Fibroblast of villous mesenchyme (primary cell): Measurements from ENCODE around the gene PPP2R5E. TPM values are rescaled to one million over a fixed set of nuclear protein-coding genes. Genes with fewer than 3 reads are reported as not detected.
A peak's percentile ranks its signal among the peaks of the same experiment; 100 is the strongest.
"Not testable (repeated sequence)": the region's sequence is repeated elsewhere in the genome, so short reads cannot be mapped to it uniquely, and the experiment has no call there.

Source experiments
- DNase-seq: peaks from one replicate; pipeline ENCODE4 v3.0.0-alpha.2; 2010; ENCODE audit warnings: low read depth
- H3K4me3 ChIP-seq: 2 replicates; pipeline ENCODE4 v1.5.1; 2011; ENCODE audit warnings: low read depth, mild to moderate bottlenecking, low read length
- total RNA-seq: library from RNA; depleted of rRNA; stranded (reverse); fragments of >200 nt; gene quantifications from 2 replicates; pipeline ENCODE4 v1.2.3, GENCODE V29; 2012
- TF ChIP-seq, protein P1 (sequence below): IDR thresholded peaks from 2 replicates; pipeline ENCODE4 v1.5.1; 2012; ENCODE audit warnings: low read depth, mild to moderate bottlenecking, low read length; ENCODE audit not compliant: insufficient read depth

The PPP2R5E gene
- total RNA-seq: 21.9 and 32.4 TPM in 2 replicates

DNA sequence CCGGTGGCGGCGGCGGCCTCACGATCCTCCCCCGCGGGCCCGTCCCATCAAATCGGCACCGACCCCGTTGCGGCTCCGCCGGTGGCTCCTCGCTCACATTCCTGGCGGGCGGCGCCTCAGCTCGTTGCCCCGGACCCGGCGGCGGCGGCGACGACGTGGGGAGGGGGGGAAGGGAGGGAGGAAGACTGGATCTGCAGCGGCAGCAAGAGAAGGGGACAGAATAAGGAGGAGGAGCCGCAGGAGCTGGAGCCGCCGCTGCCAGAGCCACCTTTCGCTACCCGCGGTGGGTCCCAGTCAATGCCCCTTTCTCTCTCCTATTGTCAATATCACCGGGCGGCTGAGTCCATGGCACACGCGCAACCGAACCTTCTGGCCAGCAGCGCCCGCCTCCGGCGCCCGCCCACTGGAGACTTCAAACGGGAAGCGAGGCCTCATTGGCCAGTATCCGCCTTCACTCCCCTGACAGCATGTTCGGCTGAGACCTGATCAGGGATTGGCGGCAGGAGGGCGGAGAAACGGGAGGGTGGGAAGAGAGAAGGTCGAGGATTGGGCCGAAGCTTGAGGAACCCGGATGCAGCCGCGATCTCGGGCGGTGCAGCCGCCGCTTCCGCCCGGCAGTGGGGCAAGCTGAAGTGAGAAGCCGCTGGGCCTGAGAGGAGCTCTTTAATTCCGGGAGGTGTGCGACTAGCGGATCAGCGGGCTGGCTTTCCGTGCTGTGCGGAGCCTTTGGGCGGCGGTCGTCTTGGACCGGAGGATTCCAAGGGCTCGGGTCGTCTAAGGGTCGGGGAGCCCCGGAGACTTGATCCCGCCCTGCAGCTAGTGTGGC, at the start of gene PPP2R5E:
PPP2R5E (minus strand) TSS at position 378 of the 826 bp plus-strand sequence. CDS start 3,692 bp downstream, outside the sequence.
- peak within 1 kb of the TSS; percentile 90 for H3K4me3 ChIP-seq
- DNase-seq: peak; percentile 99

DNA sequence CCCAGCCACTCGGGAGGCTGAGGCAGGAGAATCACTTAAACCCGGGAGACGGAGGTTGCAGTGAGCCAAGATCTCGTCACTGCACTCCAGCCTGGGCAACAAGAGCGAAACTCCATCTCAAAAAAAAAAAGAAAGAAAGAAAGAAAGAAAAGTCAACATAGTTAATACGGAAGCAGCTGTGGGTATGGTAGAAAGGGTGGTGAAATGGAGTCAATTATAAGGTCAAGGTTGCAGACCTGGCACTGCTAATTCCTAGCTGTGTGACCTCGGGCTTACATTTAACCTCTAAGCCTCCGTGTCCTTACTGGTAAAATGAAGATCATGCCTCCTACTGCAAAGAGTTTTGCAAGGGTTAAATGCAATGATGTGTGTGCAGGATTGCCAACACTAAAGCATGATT, 39.9 kb upstream of the PPP2R5E start:
- not testable (repeated sequence) for DNase-seq, H3K4me3 ChIP-seq

More for the DNA sequence above, at the start of gene PPP2R5E:
- TF ChIP-seq, protein P1, sequence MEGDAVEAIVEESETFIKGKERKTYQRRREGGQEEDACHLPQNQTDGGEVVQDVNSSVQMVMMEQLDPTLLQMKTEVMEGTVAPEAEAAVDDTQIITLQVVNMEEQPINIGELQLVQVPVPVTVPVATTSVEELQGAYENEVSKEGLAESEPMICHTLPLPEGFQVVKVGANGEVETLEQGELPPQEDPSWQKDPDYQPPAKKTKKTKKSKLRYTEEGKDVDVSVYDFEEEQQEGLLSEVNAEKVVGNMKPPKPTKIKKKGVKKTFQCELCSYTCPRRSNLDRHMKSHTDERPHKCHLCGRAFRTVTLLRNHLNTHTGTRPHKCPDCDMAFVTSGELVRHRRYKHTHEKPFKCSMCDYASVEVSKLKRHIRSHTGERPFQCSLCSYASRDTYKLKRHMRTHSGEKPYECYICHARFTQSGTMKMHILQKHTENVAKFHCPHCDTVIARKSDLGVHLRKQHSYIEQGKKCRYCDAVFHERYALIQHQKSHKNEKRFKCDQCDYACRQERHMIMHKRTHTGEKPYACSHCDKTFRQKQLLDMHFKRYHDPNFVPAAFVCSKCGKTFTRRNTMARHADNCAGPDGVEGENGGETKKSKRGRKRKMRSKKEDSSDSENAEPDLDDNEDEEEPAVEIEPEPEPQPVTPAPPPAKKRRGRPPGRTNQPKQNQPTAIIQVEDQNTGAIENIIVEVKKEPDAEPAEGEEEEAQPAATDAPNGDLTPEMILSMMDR: no peak

GRCh38 chr14:63581491-63581890, 38.3 kb upstream of the PPP2R5E start:
- DNase-seq: no peak
- TF ChIP-seq, protein P1: no peak
- H3K4me3 ChIP-seq: no peak overlapping the region

DNA sequence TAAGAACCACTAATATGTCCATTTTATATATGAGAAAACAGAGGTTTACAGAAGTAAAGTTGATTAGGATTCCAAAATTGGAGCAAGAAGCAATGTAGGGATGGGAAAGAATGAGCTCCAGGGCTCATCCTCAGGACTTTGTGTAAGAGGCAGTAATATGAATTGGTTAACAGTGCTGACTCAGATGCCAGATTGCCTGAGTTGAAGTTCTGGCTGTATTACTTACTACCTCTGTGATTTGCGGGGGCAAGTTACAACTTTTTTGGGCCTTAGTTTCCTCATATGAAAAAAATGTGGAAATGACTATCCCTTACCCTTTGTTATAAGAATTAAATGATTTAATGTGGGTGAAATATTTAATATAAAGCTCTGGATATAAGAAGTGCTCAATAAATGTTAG, 35.1 kb upstream of the PPP2R5E start:
- TF ChIP-seq, protein P1: no peak
- H3K4me3 ChIP-seq: no peak overlapping the region
- no peak for DNase-seq

DNA sequence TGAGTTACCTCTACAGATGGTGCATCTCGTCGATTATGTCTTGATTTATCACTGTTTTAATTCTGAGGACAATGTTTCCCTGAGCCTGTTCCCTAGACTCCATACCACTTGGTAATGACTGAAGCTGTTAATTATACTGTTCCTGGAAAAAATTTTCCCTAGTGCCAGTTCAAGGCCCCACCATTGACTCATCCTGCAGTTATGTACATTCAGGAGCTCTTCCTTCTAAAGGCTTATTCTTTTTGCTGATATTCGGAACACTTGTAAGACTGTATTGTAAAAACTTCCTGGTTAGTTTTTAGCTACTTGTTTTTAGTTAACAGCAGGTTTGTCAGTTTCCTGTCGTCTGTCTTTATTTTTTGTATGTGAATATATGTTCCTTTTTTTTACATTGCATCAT, 30.4 kb upstream of the PPP2R5E start:
- DNase-seq: peak; percentile 20
- TF ChIP-seq, protein P1: no peak
- H3K4me3 ChIP-seq: no peak overlapping the region

- TF ChIP-seq, protein P1: no peak
- no peak for DNase-seq
Measured at GRCh38 chr14:63565448-63565847, 22.3 kb upstream of the PPP2R5E start.

GRCh38 chr14:63564318-63564717, 21.1 kb upstream of the PPP2R5E start:
- peak; percentile 54 for DNase-seq
- TF ChIP-seq, protein P1: no peak
- no peak overlapping the region for H3K4me3 ChIP-seq

More at GRCh38 chr14:63565448-63565847, 22.3 kb upstream of the PPP2R5E start:
- H3K4me3 ChIP-seq: no peak overlapping the region
